Right lobe of liver (tissue), 4 donors: Measurements from ENCODE around the gene SNED1.

Source experiments
- CTCF ChIP-seq, 4 donors: fragments of 200-600 bp in 3 of 4; fragments of 450-650 bp in 1 of 4; IDR thresholded peaks; one replicate each; pipeline versions ENCODE4 v1.5.1 to v1.8.0; 2016 to 2022; ENCODE audit warnings: antibody characterized with exemption in 4 of 4, mild to moderate bottlenecking in 2 of 4
- POLR2A ChIP-seq: fragments of 450-650 bp; IDR thresholded peaks from one replicate; pipeline ENCODE4 v1.6.1; 2017; ENCODE audit warnings: antibody characterized with exemption, mild to moderate bottlenecking
- donor health status: DM: no; HTN: no; CAD: no.
- donor health status: DM: no; HTN: no; CAD: no.
- donor health status: DM: no; HTN: yes; CAD: no.

- TF ChIP-seq CTCF (IDR thresholded peaks at IDR 0.05) (no peak), POLR2A (no peak)
Measured at GRCh38 chr2:241112046-241112445, 113.6 kb downstream of the SNED1 start.
